HEK293T (cell line): ENCODE data around the gene KCNE1.

Source experiments
- BHLHE40 ChIP-seq: fragments of 450-650 bp; IDR thresholded peaks from 2 replicates; pipeline ENCODE4 v1.6.1; 2016; ENCODE audit warnings: mild to moderate bottlenecking, moderate library complexity, borderline replicate concordance
- CTBP1 ChIP-seq: fragments of 450-650 bp; IDR thresholded peaks from 2 replicates; pipeline ENCODE4 v1.6.1; 2016; ENCODE audit warnings: borderline replicate concordance
- FOXM1 ChIP-seq: fragments of 450-650 bp; IDR thresholded peaks from 2 replicates; pipeline ENCODE4 v1.6.1; 2017; ENCODE audit warnings: mild to moderate bottlenecking, borderline replicate concordance
- LEF1 ChIP-seq: fragments of 450-650 bp; IDR thresholded peaks from 2 replicates; pipeline ENCODE4 v1.6.1; 2017; ENCODE audit warnings: mild to moderate bottlenecking, borderline replicate concordance
- NFRKB ChIP-seq: fragments of 450-650 bp; IDR thresholded peaks from 2 replicates; pipeline ENCODE4 v1.6.1; 2016; ENCODE audit warnings: mild to moderate bottlenecking, moderate library complexity
- SP1 ChIP-seq: fragments of 450-650 bp; IDR thresholded peaks from 2 replicates; pipeline ENCODE4 v1.6.1; 2017
- TARDBP ChIP-seq: fragments of 450-650 bp; IDR thresholded peaks from 2 replicates; pipeline ENCODE4 v1.6.1; 2016
- ZNF384 ChIP-seq: fragments of 450-650 bp; IDR thresholded peaks from 2 replicates; pipeline ENCODE4 v1.6.1; 2016
- TF ChIP-seq, protein P1 (sequence below): fragments of 450-650 bp; IDR thresholded peaks from 2 replicates; pipeline ENCODE4 v1.6.1; 2016

DNA sequence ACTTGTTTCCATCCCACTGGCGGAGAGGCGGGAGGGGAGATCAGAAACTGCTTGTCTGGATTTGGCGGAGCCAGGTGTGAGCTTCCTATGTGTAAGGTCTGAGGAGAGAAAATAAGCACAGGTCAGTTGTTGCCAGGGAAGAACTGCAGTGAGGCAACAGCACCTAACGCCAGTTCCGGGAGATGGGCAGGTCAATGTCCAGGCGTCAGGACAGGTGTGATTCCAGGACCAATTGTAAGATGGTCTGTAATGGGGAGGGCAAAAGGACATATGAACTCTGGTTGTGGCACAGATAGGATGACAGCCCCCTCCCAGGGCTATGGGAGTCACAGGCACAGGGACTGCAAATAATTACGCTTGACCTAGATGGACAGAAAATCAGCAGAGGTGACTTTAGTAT lies 9.6 kb upstream of the KCNE1 start:
- TF ChIP-seq LEF1: no peak
- no peak for TF ChIP-seq FOXM1
- no peak for TF ChIP-seq BHLHE40
- no peak for TF ChIP-seq TARDBP
- TF ChIP-seq ZNF384: no peak
- no peak for TF ChIP-seq CTBP1
- TF ChIP-seq, protein P1, sequence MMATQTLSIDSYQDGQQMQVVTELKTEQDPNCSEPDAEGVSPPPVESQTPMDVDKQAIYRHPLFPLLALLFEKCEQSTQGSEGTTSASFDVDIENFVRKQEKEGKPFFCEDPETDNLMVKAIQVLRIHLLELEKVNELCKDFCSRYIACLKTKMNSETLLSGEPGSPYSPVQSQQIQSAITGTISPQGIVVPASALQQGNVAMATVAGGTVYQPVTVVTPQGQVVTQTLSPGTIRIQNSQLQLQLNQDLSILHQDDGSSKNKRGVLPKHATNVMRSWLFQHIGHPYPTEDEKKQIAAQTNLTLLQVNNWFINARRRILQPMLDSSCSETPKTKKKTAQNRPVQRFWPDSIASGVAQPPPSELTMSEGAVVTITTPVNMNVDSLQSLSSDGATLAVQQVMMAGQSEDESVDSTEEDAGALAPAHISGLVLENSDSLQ: no peak
- TF ChIP-seq NFRKB: no peak
- TF ChIP-seq SP1: no peak
